ENCODE results near the gene ARMH3. TPM values are rescaled to one million over a fixed set of nuclear protein-coding genes. Genes with fewer than 3 reads are reported as not detected.
A peak's percentile ranks its signal among the peaks of the same experiment; 100 is the strongest.

Gene ARMH3
- total RNA-seq, 1 donor from 2014 or later, result 21.7 TPM

- ATAC-seq, result no peak
Measured at GRCh38 chr10:101856626-101857025, 199.3 kb downstream of the ARMH3 start.

- no peak for ATAC-seq
Measured at GRCh38 chr10:101851411-101852116, 204.4 kb downstream of the ARMH3 start.

GRCh38 chr10:101850749-101851148 is 205.2 kb downstream of the ARMH3 start:
- ATAC-seq, result no peak

- ATAC-seq, result no peak
Measured at GRCh38 chr10:101848894-101849351, 207.1 kb downstream of the ARMH3 start.

GRCh38 chr10:101848408-101848807 is 207.6 kb downstream of the ARMH3 start:
- ATAC-seq, result no peak

- no peak for ATAC-seq
Measured at GRCh38 chr10:101845893-101846292, 210.1 kb downstream of the ARMH3 start.

- ATAC-seq, result peak; percentile 18
Measured at GRCh38 chr10:101843032-101844021, 212.6 kb downstream of the ARMH3 start, which contains the start of gene KCNIP2. Gene KCNIP2 (minus strand): TSS chr10:101843800. CDS start chr10:101843568, 232 bp downstream.

GRCh38 chr10:101841826-101842225 is 214.1 kb downstream of the ARMH3 start:
- ATAC-seq, result no peak

GRCh38 chr10:101840741-101841453 is 215.1 kb downstream of the ARMH3 start:
- ATAC-seq, result peak; percentile 67

GRCh38 chr10:101840102-101840684 is 215.8 kb downstream of the ARMH3 start:
- no peak for ATAC-seq

- peak; percentile 54 for ATAC-seq
Measured at GRCh38 chr10:101839416-101840063, 216.4 kb downstream of the ARMH3 start.

- no peak for ATAC-seq
Measured at GRCh38 chr10:101839002-101839401, 217.0 kb downstream of the ARMH3 start.

- no peak for ATAC-seq
Measured at GRCh38 chr10:101838416-101838970, 217.5 kb downstream of the ARMH3 start.

GRCh38 chr10:101837748-101838147 is 218.2 kb downstream of the ARMH3 start:
- ATAC-seq, result no peak

GRCh38 chr10:101835362-101835761 is 220.6 kb downstream of the ARMH3 start:
- ATAC-seq, result no peak

GRCh38 chr10:101834341-101834740 is 221.6 kb downstream of the ARMH3 start:
- ATAC-seq, result no peak

GRCh38 chr10:101833466-101833865 is 222.5 kb downstream of the ARMH3 start:
- no peak for ATAC-seq

GRCh38 chr10:101832325-101832771 is 223.6 kb downstream of the ARMH3 start:
- no peak for ATAC-seq

GRCh38 chr10:101831169-101831811 is 224.7 kb downstream of the ARMH3 start:
- no peak for ATAC-seq

GRCh38 chr10:101830322-101831168 is 225.4 kb downstream of the ARMH3 start:
- ATAC-seq, result peak; percentile 91
